Activated CD4-positive, alpha-beta T cell treated with anti-CD3 and anti-CD28 coated beads for 4 hours (primary cell): ENCODE measurements around the gene SPANXN2.
"Not testable (repeated sequence)": the region's sequence is repeated elsewhere in the genome, so short reads cannot be mapped to it uniquely, and the experiment has no call there.

ENCODE experiments used
- DNase-seq, 2 donors: peaks; one replicate each; pipeline ENCODE4 v3.0.0-alpha.2; 2020

Gene SPANXN2, protein sequence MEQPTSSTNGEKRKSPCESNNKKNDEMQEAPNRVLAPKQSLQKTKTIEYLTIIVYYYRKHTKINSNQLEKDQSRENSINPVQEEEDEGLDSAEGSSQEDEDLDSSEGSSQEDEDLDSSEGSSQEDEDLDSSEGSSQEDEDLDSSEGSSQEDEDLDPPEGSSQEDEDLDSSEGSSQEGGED

DNA sequence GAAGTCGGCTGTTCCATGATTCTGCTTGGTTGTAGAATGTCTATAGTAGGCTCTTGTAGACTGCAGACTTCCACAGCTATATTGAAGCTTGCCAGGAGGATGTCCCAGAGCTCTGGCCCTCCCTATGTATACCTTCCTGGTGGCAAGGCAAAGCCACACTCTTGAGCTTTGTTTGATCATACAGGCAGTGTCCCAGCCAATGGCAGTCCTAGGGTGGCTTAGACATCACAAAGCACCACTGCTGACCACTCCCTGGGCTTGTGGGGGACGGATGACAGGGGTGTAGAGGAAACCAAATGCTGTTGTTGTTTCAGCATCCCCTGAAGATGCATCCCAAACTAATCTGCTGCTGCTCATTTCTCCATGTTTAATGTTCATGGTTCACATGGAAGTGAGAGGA is at the start of gene SPANXN2:
SPANXN2 (minus strand) TSS at position 101 of the 400 bp plus-strand sequence; CDS start at position 17, 84 bp downstream.
- DNase-seq: not testable (repeated sequence)

DNA sequence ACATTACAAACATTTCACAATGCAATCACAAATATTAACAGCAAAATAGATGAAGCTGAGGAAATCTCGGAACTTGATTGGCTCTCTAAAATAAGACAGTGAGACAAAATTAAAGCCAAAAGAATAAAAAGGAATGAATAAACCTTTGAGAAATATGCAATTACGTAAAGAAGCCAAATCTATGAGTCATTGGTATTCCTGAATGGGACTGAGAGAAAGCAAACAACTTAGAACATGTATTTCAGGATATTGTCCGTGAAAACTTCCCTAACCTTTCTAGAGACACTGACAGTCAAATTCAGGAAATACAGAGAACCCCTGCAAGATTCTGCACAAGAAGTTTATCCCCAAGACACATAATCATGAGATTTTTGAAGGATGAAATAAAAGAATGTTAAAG is 48.4 kb upstream of the SPANXN2 start:
- no peak for DNase-seq

- DNase-seq: not testable (repeated sequence)
Measured at GRCh38 chrX:143767789-143768188, 47.2 kb upstream of the SPANXN2 start.

GRCh38 chrX:143757887-143758286 is 37.3 kb upstream of the SPANXN2 start:
- DNase-seq: no peak

- DNase-seq: no peak
Measured at GRCh38 chrX:143757375-143757774, 36.8 kb upstream of the SPANXN2 start.

GRCh38 chrX:143754183-143754582 is 33.6 kb upstream of the SPANXN2 start:
- DNase-seq: no peak

GRCh38 chrX:143733866-143734265 is 13.3 kb upstream of the SPANXN2 start:
- DNase-seq: no peak

GRCh38 chrX:143726296-143726695 is 5.7 kb upstream of the SPANXN2 start:
- no peak for DNase-seq

DNA sequence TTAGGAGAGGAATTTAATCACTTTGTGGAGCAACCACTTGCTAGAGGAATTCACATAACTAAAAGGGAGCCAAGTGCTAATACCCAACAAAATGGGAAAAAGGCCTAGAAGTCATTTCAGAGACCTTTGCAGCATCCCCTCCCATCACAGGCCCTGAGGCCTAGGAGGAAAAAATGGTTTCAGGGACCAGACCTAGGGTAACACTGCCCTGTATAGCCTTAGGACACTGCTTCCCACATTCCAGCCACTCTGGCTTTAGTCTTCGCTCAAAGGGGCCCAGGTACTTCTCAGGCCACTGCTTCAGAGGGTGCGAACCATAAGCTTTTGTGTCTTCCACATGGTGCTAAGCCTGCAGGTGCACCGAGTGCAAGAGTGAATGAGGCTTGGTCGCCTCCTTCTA is 19.1 kb downstream of the SPANXN2 start:
- DNase-seq: no peak

DNA sequence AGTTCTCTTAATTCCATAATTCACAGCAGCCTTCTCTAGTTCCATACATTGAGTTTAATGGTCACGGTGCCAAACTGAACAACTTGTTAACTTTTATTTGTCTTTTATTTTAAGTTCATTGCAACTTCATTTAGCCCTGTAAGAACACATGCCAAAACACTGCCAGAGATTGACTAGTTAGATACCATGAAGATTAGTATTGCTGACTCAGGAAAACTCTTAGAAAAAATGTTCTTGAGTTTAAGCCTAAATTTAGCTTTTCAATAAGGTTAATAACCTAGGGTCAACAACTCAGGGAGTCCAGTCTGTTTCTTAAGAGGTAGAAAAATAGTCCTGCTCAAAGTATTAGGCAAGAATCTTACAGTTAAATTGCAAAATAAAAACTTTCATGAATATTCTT is 25.7 kb downstream of the SPANXN2 start:
- DNase-seq: no peak

GRCh38 chrX:143683486-143683885 is 37.1 kb downstream of the SPANXN2 start:
- no peak for DNase-seq

DNA sequence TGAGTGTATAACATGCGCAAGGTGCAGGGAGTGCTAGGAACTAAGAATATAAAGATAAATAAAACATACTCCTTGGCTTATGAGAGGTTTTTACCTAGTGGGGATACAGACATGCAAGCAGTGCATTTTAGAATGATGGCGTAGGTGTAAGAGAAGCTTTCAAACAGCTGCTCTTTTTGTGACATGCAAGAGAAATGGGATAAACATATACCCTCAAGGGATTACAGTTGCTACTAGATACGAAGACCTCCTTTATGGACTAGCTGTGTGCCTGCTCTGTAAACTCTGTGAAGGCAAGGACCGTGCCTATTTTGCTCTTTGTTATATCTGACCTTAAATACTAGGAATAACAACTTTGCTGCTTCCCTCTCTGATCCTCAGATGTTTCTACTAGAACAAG is 45.6 kb downstream of the SPANXN2 start:
- no peak for DNase-seq

DNA sequence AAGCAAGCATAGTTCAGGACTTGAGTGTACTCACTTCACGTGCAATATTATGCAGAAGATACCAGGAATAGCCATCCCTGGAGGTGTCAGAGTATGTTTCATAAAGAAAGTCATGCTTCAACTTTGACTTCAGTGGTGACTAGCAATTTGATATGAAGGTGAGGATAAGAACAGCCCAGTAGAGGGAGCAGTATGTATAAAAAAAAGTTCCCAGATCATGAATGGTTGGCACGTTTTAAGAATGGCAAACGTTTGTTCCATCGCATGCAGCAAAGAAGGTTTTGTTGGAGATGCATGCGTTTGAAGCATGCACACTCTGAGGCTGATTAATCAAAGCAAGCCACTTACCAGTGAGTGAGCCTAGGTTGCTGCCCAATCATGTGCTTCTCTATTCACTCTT is 51.2 kb downstream of the SPANXN2 start:
- DNase-seq: no peak

GRCh38 chrX:143664302-143664701 is 56.2 kb downstream of the SPANXN2 start:
- no peak for DNase-seq

GRCh38 chrX:143663755-143664154 is 56.8 kb downstream of the SPANXN2 start:
- no peak for DNase-seq
